HEK293 (cell line): Measurements from ENCODE around the gene CACNA1C.

Experiments
- MEIS1 ChIP-seq: sonication (generic); formaldehyde crosslinking; IDR thresholded peaks from 2 replicates; pipeline ENCODE4 v1.8.1; 2022; ENCODE audit warnings: missing genetic modification reagents, mild to moderate bottlenecking, borderline replicate concordance
- OSR2 ChIP-seq: fragments of 450-650 bp; formaldehyde crosslinking; IDR thresholded peaks from 2 replicates; pipeline ENCODE4 v1.5.1; 2016; ENCODE audit warnings: missing biosample characterization, missing genetic modification characterization
- RBAK ChIP-seq: fragments of 450-650 bp; formaldehyde crosslinking; IDR thresholded peaks from 2 replicates; pipeline ENCODE4 v1.5.1; 2016; ENCODE audit warnings: missing biosample characterization, missing genetic modification characterization
- SP2 ChIP-seq: fragments of 450-650 bp; formaldehyde crosslinking; IDR thresholded peaks from 2 replicates; pipeline ENCODE4 v1.5.1; 2016; ENCODE audit warnings: missing biosample characterization, missing genetic modification characterization
- ZBTB7A ChIP-seq: fragments of 450-650 bp; formaldehyde crosslinking; IDR thresholded peaks from 2 replicates; pipeline ENCODE4 v1.5.1; 2016; ENCODE audit warnings: low read depth, missing biosample characterization, missing genetic modification characterization
- ZNF140 ChIP-seq: fragments of 450-650 bp; formaldehyde crosslinking; IDR thresholded peaks from 2 replicates; pipeline ENCODE4 v1.5.1; 2016; ENCODE audit warnings: missing biosample characterization, missing genetic modification characterization
- ZNF354C ChIP-seq: fragments of 450-650 bp; formaldehyde crosslinking; IDR thresholded peaks from 2 replicates; pipeline ENCODE4 v1.5.1; 2016; ENCODE audit warnings: missing biosample characterization, missing genetic modification characterization, low read depth, borderline replicate concordance
- ZNF544 ChIP-seq: fragments of 450-650 bp; formaldehyde crosslinking; IDR thresholded peaks from 2 replicates; pipeline ENCODE4 v1.5.0; 2017; ENCODE audit warnings: missing biosample characterization, missing genetic modification characterization
- ZNF558 ChIP-seq: fragments of 450-650 bp; formaldehyde crosslinking; IDR thresholded peaks from 2 replicates; pipeline ENCODE4 v1.5.1; 2016; ENCODE audit warnings: missing biosample characterization, missing genetic modification characterization
- ZNF707 ChIP-seq: fragments of 450-650 bp; formaldehyde crosslinking; IDR thresholded peaks from 2 replicates; pipeline ENCODE4 v1.5.1; 2016; ENCODE audit warnings: missing biosample characterization, missing genetic modification characterization
- TF ChIP-seq, protein P1 (sequence below): fragments of 450-650 bp; formaldehyde crosslinking; IDR thresholded peaks from 2 replicates; pipeline ENCODE4 v1.5.1; 2016; ENCODE audit warnings: missing biosample characterization, missing genetic modification characterization
- TF ChIP-seq, protein P2 (sequence below): fragments of 450-650 bp; formaldehyde crosslinking; IDR thresholded peaks from 2 replicates; pipeline ENCODE4 v1.5.1; 2016; ENCODE audit warnings: missing biosample characterization, missing genetic modification characterization, low read depth
- TF ChIP-seq, protein P3 (sequence below): fragments of 450-650 bp; IDR thresholded peaks from 2 replicates; pipeline ENCODE4 v1.5.1; 2018; ENCODE audit warnings: missing biosample characterization, missing genetic modification characterization
- TF ChIP-seq, protein P4 (sequence below): fragments of 450-650 bp; formaldehyde crosslinking; IDR thresholded peaks from 2 replicates; pipeline ENCODE4 v1.5.1; 2017; ENCODE audit warnings: missing biosample characterization, missing genetic modification characterization

DNA sequence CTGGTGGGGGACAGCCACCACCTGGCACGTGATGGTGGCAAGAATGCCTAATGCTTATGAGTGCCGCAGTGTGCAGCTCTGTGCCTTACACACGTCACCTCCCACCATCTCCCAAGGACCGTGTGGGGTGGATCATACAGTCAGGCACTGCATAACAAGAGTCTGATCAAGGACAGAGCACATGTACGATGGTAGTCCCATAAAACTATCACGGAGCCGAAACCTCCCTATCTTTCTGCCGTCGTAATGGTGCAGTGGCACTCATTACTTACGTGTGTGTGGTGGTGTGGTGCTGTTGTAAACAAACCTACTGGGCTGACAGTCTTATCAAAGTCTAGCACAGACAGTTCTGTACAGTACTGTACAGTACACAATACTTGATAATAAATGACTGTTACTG, 89.3 kb downstream of the CACNA1C start:
- no peak for TF ChIP-seq ZNF707 (tag by site-specific recombination)
- TF ChIP-seq MEIS1: no peak
- TF ChIP-seq, protein P1, sequence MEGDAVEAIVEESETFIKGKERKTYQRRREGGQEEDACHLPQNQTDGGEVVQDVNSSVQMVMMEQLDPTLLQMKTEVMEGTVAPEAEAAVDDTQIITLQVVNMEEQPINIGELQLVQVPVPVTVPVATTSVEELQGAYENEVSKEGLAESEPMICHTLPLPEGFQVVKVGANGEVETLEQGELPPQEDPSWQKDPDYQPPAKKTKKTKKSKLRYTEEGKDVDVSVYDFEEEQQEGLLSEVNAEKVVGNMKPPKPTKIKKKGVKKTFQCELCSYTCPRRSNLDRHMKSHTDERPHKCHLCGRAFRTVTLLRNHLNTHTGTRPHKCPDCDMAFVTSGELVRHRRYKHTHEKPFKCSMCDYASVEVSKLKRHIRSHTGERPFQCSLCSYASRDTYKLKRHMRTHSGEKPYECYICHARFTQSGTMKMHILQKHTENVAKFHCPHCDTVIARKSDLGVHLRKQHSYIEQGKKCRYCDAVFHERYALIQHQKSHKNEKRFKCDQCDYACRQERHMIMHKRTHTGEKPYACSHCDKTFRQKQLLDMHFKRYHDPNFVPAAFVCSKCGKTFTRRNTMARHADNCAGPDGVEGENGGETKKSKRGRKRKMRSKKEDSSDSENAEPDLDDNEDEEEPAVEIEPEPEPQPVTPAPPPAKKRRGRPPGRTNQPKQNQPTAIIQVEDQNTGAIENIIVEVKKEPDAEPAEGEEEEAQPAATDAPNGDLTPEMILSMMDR (tag by site-specific recombination): no peak
- TF ChIP-seq ZNF544 (tag by site-specific recombination): no peak
- TF ChIP-seq ZNF140 (tag by site-specific recombination): no peak
- TF ChIP-seq ZNF558: no peak
- TF ChIP-seq ZBTB7A (tag by site-specific recombination): no peak
- TF ChIP-seq SP2 (tag by site-specific recombination): no peak
- TF ChIP-seq ZNF354C (tag by site-specific recombination): no peak
- TF ChIP-seq RBAK (tag by site-specific recombination): no peak
- TF ChIP-seq, protein P2, sequence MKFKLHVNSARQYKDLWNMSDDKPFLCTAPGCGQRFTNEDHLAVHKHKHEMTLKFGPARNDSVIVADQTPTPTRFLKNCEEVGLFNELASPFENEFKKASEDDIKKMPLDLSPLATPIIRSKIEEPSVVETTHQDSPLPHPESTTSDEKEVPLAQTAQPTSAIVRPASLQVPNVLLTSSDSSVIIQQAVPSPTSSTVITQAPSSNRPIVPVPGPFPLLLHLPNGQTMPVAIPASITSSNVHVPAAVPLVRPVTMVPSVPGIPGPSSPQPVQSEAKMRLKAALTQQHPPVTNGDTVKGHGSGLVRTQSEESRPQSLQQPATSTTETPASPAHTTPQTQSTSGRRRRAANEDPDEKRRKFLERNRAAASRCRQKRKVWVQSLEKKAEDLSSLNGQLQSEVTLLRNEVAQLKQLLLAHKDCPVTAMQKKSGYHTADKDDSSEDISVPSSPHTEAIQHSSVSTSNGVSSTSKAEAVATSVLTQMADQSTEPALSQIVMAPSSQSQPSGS (tag by site-specific recombination): no peak
- no peak for TF ChIP-seq OSR2 (tag by site-specific recombination)
- TF ChIP-seq, protein P3, sequence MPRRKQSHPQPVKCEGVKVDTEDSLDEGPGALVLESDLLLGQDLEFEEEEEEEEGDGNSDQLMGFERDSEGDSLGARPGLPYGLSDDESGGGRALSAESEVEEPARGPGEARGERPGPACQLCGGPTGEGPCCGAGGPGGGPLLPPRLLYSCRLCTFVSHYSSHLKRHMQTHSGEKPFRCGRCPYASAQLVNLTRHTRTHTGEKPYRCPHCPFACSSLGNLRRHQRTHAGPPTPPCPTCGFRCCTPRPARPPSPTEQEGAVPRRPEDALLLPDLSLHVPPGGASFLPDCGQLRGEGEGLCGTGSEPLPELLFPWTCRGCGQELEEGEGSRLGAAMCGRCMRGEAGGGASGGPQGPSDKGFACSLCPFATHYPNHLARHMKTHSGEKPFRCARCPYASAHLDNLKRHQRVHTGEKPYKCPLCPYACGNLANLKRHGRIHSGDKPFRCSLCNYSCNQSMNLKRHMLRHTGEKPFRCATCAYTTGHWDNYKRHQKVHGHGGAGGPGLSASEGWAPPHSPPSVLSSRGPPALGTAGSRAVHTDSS (tag by site-specific recombination): no peak
- TF ChIP-seq, protein P4, sequence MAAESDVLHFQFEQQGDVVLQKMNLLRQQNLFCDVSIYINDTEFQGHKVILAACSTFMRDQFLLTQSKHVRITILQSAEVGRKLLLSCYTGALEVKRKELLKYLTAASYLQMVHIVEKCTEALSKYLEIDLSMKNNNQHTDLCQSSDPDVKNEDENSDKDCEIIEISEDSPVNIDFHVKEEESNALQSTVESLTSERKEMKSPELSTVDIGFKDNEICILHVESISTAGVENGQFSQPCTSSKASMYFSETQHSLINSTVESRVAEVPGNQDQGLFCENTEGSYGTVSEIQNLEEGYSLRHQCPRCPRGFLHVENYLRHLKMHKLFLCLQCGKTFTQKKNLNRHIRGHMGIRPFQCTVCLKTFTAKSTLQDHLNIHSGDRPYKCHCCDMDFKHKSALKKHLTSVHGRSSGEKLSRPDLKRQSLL: no peak
